WTC11 (cell line): Measurements from ENCODE around the gene GNG13. TPM values are rescaled to one million over a fixed set of nuclear protein-coding genes. Genes with fewer than 3 reads are reported as not detected.

ENCODE experiments used
- ATAC-seq: fragments of 200-7000 bp; cut with Tn5 transposase; 2 replicates; pipeline ENCODE4 v1.10.0; 2021; ENCODE audit warnings: mild to moderate bottlenecking, moderate library complexity
- CTCF ChIA-PET: fragments of 300-600 bp; sonication (Branson Sonifier 250); formaldehyde crosslinking; loops from one replicate; lab custom pipeline; 2021; ENCODE audit warnings: antibody characterized with exemption; lab: Charles Lee
- POLR2A ChIA-PET: fragments of 350-600 bp; sonication (Branson Sonifier 250); formaldehyde crosslinking; loops from one replicate; lab custom pipeline; 2021; ENCODE audit warnings: antibody characterized with exemption; lab: Charles Lee
- DNase-seq: peaks from one replicate; pipeline ENCODE4 v3.0.0; 2021; ENCODE audit warnings: low spot score
- H3K27ac Mint-ChIP-seq: 2 replicates; pipeline ENCODE4 v1.8.0; 2021; ENCODE audit warnings: mixed read lengths
- H3K27me3 Mint-ChIP-seq: 2 replicates; pipeline ENCODE4 v1.8.0; 2021; ENCODE audit warnings: low read depth, mild to moderate bottlenecking, moderate library complexity, mixed read lengths
- H3K36me3 Mint-ChIP-seq: 2 replicates; pipeline ENCODE4 v1.8.0; 2021; ENCODE audit warnings: mixed read lengths
- H3K4me1 Mint-ChIP-seq: 2 replicates; pipeline ENCODE4 v1.8.0; 2022; ENCODE audit warnings: mixed read lengths
- H3K4me3 Mint-ChIP-seq: 2 replicates; pipeline ENCODE4 v1.8.0; 2021; ENCODE audit warnings: mild to moderate bottlenecking, moderate library complexity, mixed read lengths
- H3K9me3 Mint-ChIP-seq: 2 replicates; pipeline ENCODE4 v1.8.0; 2021; ENCODE audit warnings: mixed read lengths
- ATF6 ChIP-seq: sonication (generic); formaldehyde crosslinking; IDR thresholded peaks from 2 replicates; pipeline ENCODE4 v1.8.1; 2023; ENCODE audit warnings: mild to moderate bottlenecking, missing genetic modification reagents
- HMGXB4 ChIP-seq: sonication (generic); formaldehyde crosslinking; IDR thresholded peaks from 2 replicates; pipeline ENCODE4 v1.8.1; 2023; ENCODE audit warnings: mild to moderate bottlenecking, moderate library complexity, missing genetic modification reagents
- JUN ChIP-seq: sonication (generic); formaldehyde crosslinking; IDR thresholded peaks from 2 replicates; pipeline ENCODE4 v1.8.0; 2023; ENCODE audit warnings: mild to moderate bottlenecking, missing genetic modification reagents
- NFYB ChIP-seq: sonication (generic); formaldehyde crosslinking; conservative IDR thresholded peaks from 2 replicates; pipeline ENCODE4 v1.8.0; 2022; ENCODE audit warnings: low read depth, missing genetic modification reagents
- PRRX2 ChIP-seq: fragments of 250-450 bp; sonication (Bioruptor Pico); IDR thresholded peaks from 2 replicates; pipeline ENCODE4 v1.8.0; 2021; ENCODE audit warnings: mild to moderate bottlenecking
- SP1 ChIP-seq: sonication (generic); formaldehyde crosslinking; conservative IDR thresholded peaks from 2 replicates; pipeline ENCODE4 v1.8.1; 2022; ENCODE audit warnings: missing genetic modification reagents
- ZBTB21 ChIP-seq: sonication (generic); formaldehyde crosslinking; IDR thresholded peaks from 2 replicates; pipeline ENCODE4 v1.8.1; 2023; ENCODE audit warnings: mild to moderate bottlenecking, missing genetic modification reagents, borderline replicate concordance
- ZNF263 ChIP-seq: sonication (generic); formaldehyde crosslinking; IDR thresholded peaks from 2 replicates; pipeline ENCODE4 v1.8.1; 2022; ENCODE audit warnings: low read depth, mild to moderate bottlenecking, moderate library complexity, missing genetic modification reagents
- total RNA-seq: library from RNA; stranded (reverse); gene quantifications from 3 replicates; pipeline ENCODE4 v1.2.3, GENCODE V29; 2021
- TF ChIP-seq, protein P1 (sequence below): fragments of 250-450 bp; sonication (Bioruptor Pico); IDR thresholded peaks from 2 replicates; pipeline ENCODE4 v1.9.0; 2021; ENCODE audit warnings: mild to moderate bottlenecking
- TF ChIP-seq, protein P2 (sequence below): sonication (generic); formaldehyde crosslinking; IDR thresholded peaks from 2 replicates; pipeline ENCODE4 v1.8.0; 2022; ENCODE audit warnings: mild to moderate bottlenecking, missing genetic modification reagents
- TF ChIP-seq, protein P3 (sequence below): fragments of 250-450 bp; sonication (Bioruptor Pico); IDR thresholded peaks from 2 replicates; pipeline ENCODE4 v1.9.0; 2021; ENCODE audit warnings: mild to moderate bottlenecking, borderline replicate concordance
- TF ChIP-seq, protein P4 (sequence below): sonication (generic); formaldehyde crosslinking; IDR thresholded peaks from 2 replicates; pipeline ENCODE4 v1.8.0; 2022; ENCODE audit warnings: mild to moderate bottlenecking, missing genetic modification reagents

The GNG13 gene
- total RNA-seq, 1 experiment from 2014 or later, result not detected

DNA sequence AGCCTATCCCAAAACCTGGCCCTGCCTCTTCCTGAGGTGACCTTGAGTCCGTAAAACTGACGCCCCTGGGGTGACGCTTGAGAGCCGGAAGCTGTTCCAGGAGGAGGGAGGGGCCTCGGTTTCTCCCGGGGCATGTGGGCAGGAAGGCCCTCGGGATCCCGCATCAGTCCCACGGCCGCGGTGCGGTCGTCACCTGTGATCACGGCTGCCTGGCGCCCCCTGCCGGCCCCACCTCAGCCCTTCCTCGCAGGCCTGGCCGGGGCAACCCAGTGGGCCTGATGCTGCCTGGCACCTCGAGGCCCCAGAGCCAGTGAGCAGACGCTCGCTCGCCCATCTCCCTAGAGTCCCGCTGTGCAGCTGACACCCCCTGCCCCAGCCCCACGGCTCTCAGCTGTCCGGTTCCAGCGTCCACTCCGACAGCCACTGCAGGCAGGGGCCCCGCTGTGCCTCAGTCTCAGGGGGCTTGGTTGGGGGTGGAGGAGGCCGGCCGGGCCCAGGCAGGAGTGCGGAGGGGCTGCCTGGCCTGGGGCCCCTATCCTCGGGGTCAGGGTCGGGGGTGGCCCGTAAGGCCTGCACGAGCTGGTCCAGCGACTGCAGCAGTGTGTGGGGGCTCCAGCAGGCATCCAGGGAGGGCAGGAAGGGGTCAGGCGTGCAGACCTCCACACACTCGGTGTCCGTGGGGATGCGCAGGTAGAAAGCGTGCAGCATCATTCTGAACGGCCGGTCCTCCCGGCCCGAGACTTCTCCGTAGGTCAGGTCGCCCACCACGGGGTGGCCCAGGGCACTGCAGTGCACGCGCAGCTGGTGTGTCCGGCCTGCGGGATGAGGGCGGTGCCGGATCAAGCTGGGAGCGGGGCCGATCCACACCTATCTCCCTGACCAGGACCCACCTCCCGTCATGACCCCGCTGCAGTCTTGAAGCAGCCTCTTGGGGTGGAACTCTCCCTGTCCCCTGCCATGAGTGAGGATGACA, 14.7 kb downstream of the GNG13 start (continued):
- TF ChIP-seq ATF6 (CRISPR knock-in tag) (no peak), SP1 (CRISPR knock-in tag) (0 out of 2 replicates have a peak, but pooled peaks have one; percentile 18), JUN (CRISPR knock-in tag) (no peak), HMGXB4 (CRISPR knock-in tag) (peak; percentile 61; the same call in 1 of the 2 replicates)
- TF ChIP-seq, protein P1, sequence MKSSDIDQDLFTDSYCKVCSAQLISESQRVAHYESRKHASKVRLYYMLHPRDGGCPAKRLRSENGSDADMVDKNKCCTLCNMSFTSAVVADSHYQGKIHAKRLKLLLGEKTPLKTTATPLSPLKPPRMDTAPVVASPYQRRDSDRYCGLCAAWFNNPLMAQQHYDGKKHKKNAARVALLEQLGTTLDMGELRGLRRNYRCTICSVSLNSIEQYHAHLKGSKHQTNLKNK (CRISPR knock-in tag), result no peak
- TF ChIP-seq, protein P2, sequence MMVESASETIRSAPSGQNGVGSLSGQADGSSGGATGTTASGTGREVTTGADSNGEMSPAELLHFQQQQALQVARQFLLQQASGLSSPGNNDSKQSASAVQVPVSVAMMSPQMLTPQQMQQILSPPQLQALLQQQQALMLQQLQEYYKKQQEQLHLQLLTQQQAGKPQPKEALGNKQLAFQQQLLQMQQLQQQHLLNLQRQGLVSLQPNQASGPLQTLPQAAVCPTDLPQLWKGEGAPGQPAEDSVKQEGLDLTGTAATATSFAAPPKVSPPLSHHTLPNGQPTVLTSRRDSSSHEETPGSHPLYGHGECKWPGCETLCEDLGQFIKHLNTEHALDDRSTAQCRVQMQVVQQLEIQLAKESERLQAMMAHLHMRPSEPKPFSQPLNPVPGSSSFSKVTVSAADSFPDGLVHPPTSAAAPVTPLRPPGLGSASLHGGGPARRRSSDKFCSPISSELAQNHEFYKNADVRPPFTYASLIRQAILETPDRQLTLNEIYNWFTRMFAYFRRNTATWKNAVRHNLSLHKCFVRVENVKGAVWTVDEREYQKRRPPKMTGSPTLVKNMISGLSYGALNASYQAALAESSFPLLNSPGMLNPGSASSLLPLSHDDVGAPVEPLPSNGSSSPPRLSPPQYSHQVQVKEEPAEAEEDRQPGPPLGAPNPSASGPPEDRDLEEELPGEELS (CRISPR knock-in tag), result no peak
- TF ChIP-seq, protein P3, sequence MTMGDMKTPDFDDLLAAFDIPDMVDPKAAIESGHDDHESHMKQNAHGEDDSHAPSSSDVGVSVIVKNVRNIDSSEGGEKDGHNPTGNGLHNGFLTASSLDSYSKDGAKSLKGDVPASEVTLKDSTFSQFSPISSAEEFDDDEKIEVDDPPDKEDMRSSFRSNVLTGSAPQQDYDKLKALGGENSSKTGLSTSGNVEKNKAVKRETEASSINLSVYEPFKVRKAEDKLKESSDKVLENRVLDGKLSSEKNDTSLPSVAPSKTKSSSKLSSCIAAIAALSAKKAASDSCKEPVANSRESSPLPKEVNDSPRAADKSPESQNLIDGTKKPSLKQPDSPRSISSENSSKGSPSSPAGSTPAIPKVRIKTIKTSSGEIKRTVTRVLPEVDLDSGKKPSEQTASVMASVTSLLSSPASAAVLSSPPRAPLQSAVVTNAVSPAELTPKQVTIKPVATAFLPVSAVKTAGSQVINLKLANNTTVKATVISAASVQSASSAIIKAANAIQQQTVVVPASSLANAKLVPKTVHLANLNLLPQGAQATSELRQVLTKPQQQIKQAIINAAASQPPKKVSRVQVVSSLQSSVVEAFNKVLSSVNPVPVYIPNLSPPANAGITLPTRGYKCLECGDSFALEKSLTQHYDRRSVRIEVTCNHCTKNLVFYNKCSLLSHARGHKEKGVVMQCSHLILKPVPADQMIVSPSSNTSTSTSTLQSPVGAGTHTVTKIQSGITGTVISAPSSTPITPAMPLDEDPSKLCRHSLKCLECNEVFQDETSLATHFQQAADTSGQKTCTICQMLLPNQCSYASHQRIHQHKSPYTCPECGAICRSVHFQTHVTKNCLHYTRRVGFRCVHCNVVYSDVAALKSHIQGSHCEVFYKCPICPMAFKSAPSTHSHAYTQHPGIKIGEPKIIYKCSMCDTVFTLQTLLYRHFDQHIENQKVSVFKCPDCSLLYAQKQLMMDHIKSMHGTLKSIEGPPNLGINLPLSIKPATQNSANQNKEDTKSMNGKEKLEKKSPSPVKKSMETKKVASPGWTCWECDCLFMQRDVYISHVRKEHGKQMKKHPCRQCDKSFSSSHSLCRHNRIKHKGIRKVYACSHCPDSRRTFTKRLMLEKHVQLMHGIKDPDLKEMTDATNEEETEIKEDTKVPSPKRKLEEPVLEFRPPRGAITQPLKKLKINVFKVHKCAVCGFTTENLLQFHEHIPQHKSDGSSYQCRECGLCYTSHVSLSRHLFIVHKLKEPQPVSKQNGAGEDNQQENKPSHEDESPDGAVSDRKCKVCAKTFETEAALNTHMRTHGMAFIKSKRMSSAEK (CRISPR knock-in tag), result no peak

- ChIA-PET POLR2A (interaction anchor here (1.1 to 1.5 kb wide), 3 partner anchors 14 to 43 kb away, joined by 3 to 4 read pairs (median 4); partner anchors contain the start of genes CIAO3 and GNG13), CTCF (interaction anchor here (0.8 to 3.1 kb wide), 23 partner anchors 8 to 136 kb away, joined by 3 to 22 read pairs (median 6); partner anchors contain the start of genes ANTKMT, CCDC78, CIAO3 and GNG13)
- DNase-seq, result no peak
- TF ChIP-seq ZNF263 (CRISPR knock-in tag) (no peak), NFYB (CRISPR knock-in tag) (no peak), ZBTB21 (CRISPR knock-in tag) (no peak), PRRX2 (CRISPR knock-in tag) (no peak)
- TF ChIP-seq, protein P4, sequence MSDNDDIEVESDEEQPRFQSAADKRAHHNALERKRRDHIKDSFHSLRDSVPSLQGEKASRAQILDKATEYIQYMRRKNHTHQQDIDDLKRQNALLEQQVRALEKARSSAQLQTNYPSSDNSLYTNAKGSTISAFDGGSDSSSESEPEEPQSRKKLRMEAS (CRISPR knock-in tag), result no peak
- Mint-ChIP-seq H3K27ac (no peak overlapping the region), H3K9me3 (no peaks in the 10 kb centered on the region), H3K36me3 (no peaks in the 10 kb centered on the region), H3K4me1 (no peaks in the 10 kb centered on the region), H3K4me3 (no peak overlapping the region), H3K27me3 (no peaks in the 10 kb centered on the region)
- ATAC-seq, result no peak
Measured at GRCh38 chr16:784431-784830, 16.1 kb downstream of the GNG13 start.
